Non-pigmented ciliary epithelial cell (primary cell): ENCODE data around the gene CALCB.
A peak's percentile ranks its signal among the peaks of the same experiment; 100 is the strongest.

Experiments used
- DNase-seq: peaks from one replicate; pipeline ENCODE4 v3.0.0-alpha.2; 2010; ENCODE audit warnings: low read depth

CALCB gene

GRCh38 chr11:15118431-15118830, 45.0 kb downstream of the CALCB start:
- no peak for DNase-seq

GRCh38 chr11:15119352-15119751, 46.0 kb downstream of the CALCB start:
- no peak for DNase-seq

- no peak for DNase-seq
Measured at GRCh38 chr11:15119826-15120225, 46.4 kb downstream of the CALCB start.

GRCh38 chr11:15123849-15124248, 50.5 kb downstream of the CALCB start:
- DNase-seq = peak; percentile 83

GRCh38 chr11:15124528-15124927, 51.1 kb downstream of the CALCB start:
- DNase-seq = no peak

- DNase-seq = peak; percentile 72
Measured at GRCh38 chr11:15127341-15127740, 53.9 kb downstream of the CALCB start.
